WTC11 (cell line): ENCODE data around the gene CCDC107.
"Not testable (repeated sequence)": the region's sequence is repeated elsewhere in the genome, so short reads cannot be mapped to it uniquely, and the experiment has no call there.

Source experiments
- ATF2 ChIP-seq: sonication (generic); formaldehyde crosslinking; IDR thresholded peaks from 2 replicates; pipeline ENCODE4 v1.8.1; 2022; ENCODE audit warnings: low read depth, missing genetic modification reagents, borderline replicate concordance
- CREB1 ChIP-seq: sonication (generic); formaldehyde crosslinking; IDR thresholded peaks from 2 replicates; pipeline ENCODE4 v1.8.0; 2023; ENCODE audit warnings: mild to moderate bottlenecking, missing genetic modification reagents
- CTCF ChIP-seq: fragments of 200-600 bp; IDR thresholded peaks from 2 replicates; pipeline ENCODE4 v1.8.0; 2022; ENCODE audit warnings: antibody characterized with exemption
- ELF4 ChIP-seq: sonication (generic); formaldehyde crosslinking; IDR thresholded peaks from 2 replicates; pipeline ENCODE4 v1.8.1; 2022; ENCODE audit warnings: low read depth, mild to moderate bottlenecking, moderate library complexity, missing genetic modification reagents
- FOXJ3 ChIP-seq: sonication (generic); formaldehyde crosslinking; IDR thresholded peaks from 2 replicates; pipeline ENCODE4 v1.9.0; 2021; ENCODE audit warnings: missing genetic modification reagents, mild to moderate bottlenecking, borderline replicate concordance
- KAT7 ChIP-seq: sonication (generic); formaldehyde crosslinking; IDR thresholded peaks from 2 replicates; pipeline ENCODE4 v1.8.1; 2023; ENCODE audit warnings: missing genetic modification reagents, mild to moderate bottlenecking, borderline replicate concordance
- MAX ChIP-seq: sonication (generic); formaldehyde crosslinking; IDR thresholded peaks from 2 replicates; pipeline ENCODE4 v1.8.0; 2022; ENCODE audit warnings: mild to moderate bottlenecking, missing genetic modification reagents
- NFYB ChIP-seq: sonication (generic); formaldehyde crosslinking; conservative IDR thresholded peaks from 2 replicates; pipeline ENCODE4 v1.8.0; 2022; ENCODE audit warnings: low read depth, missing genetic modification reagents
- SMAD3 ChIP-seq: sonication (generic); formaldehyde crosslinking; IDR thresholded peaks from 2 replicates; pipeline ENCODE4 v1.8.0; 2022; ENCODE audit warnings: missing genetic modification reagents, mild to moderate bottlenecking, borderline replicate concordance
- ZSCAN18 ChIP-seq: fragments of 250-450 bp; sonication (Bioruptor Pico); IDR thresholded peaks from 2 replicates; pipeline ENCODE4 v2.1.2; 2022; ENCODE audit warnings: mild to moderate bottlenecking, moderate library complexity

- TF ChIP-seq NFYB (CRISPR knock-in tag); CTCF; FOXJ3 (CRISPR knock-in tag); MAX; CREB1 (CRISPR knock-in tag); ATF2; KAT7 (CRISPR knock-in tag); ELF4 (CRISPR knock-in tag); SMAD3 (CRISPR knock-in tag); ZSCAN18 (CRISPR knock-in tag): not testable (repeated sequence)
Measured at GRCh38 chr9:35639225-35639624, 18.9 kb upstream of the CCDC107 start.
